22Rv1 (cell line): ENCODE data around the gene SLC15A4.

Experiments used
- CTCF ChIP-seq: fragments of 450-650 bp; IDR thresholded peaks from 2 replicates; pipeline ENCODE4 v1.5.1; 2017; ENCODE audit warnings: mild to moderate bottlenecking
- ZFX ChIP-seq: fragments of 450-650 bp; IDR thresholded peaks from 2 replicates; pipeline ENCODE4 v1.6.1; 2017; ENCODE audit warnings: antibody characterized with exemption, borderline replicate concordance

DNA sequence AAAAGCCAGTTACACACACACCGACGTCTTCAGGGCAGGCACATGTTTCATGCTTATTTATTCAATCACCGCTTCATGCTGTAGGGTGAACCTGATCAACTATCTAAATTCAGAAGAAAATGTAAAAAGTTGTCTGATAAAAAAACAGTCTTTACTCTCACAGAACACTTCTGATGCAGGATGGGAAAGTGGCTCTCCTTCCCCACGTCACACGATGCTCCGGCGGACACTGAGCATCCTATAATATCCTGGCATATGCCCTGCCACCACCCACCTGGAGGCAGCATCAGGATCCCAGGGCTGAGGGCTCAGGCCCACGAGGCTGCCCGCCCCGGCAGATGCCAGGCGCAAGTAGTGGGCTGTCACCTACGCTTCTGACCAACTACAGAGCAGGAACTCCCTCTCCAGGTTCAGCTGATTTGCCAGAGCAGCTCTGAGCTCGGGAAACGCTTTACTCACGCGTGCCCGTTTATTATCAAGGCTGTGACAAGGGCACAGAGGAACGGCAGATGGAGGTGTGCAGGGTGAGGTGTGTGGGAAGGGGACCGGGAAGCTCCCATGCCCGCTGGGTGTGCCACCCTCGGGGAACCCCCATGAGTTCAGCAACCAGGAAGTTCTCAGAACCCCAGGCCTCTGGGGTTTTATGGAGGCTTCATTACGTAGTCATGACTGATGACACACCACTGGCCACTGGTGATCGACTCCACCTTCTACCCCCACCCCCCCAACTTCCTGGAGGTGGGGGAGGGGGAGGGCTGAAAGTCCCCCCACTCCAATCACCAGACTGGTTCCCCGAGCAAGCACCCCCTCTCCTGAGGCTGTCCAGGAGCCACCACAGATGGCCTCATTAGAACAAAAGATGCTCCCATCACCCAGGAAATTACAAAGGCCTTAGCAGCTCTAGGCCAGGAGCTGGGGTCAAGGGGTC lies 32.1 kb downstream of the SLC15A4 start:
- TF ChIP-seq CTCF: no peak
- no peak for TF ChIP-seq ZFX
